AG04450 (cell line): ENCODE measurements around the gene E4F1. TPM values are rescaled to one million over a fixed set of nuclear protein-coding genes. Genes with fewer than 3 reads are reported as not detected.

Experiments used
- CTCF ChIA-PET: fragments of 300-600, 350-600 bp; formaldehyde crosslinking; extraction: SDS; loops from one replicate; lab custom pipeline; 2022; ENCODE audit warnings: antibody characterized with exemption, inconsistent platforms; lab: Charles Lee
- POLR2A ChIA-PET: fragments of 350-600 bp; formaldehyde crosslinking; extraction: SDS; loops from one replicate; lab custom pipeline; 2021; ENCODE audit warnings: antibody characterized with exemption, inconsistent platforms; lab: Yijun Ruan, JAX
- DNase-seq: peaks from one replicate; pipeline ENCODE4 v3.0.0-alpha.2; 2011; ENCODE audit warnings: low read depth, low spot score
- H3K27ac ChIP-seq: one replicate; pipeline ENCODE4 v1.5.1; 2012; ENCODE audit warnings: low read depth, low read length, control low read depth
- H3K27me3 ChIP-seq: one replicate; pipeline ENCODE4 v1.6.0; 2012; ENCODE audit warnings: low read length; ENCODE audit not compliant: control insufficient read depth, insufficient read depth
- H3K4me3 ChIP-seq: 2 replicates; pipeline ENCODE4 v1.5.1; 2011; ENCODE audit warnings: mild to moderate bottlenecking, low read depth, low read length, control low read depth
- H3K9me3 ChIP-seq: 2 replicates; pipeline ENCODE4 v1.5.1; 2012; ENCODE audit warnings: low read length; ENCODE audit not compliant: control insufficient read depth, insufficient read depth
- polyA plus RNA-seq: library from polyadenylated mRNA; depleted of rRNA; stranded (reverse); fragments of >200 nt; gene quantifications from 2 replicates; pipeline ENCODE4 v1.2.3, GENCODE V29; 2011
- TF ChIP-seq, protein P1 (sequence below): IDR thresholded peaks from 2 replicates; pipeline ENCODE4 v1.5.1; 2011; ENCODE audit warnings: low read depth, low read length, control low read depth, inconsistent platforms

Gene E4F1
- polyA plus RNA-seq, 1 experiment = 8.5 TPM

- no peaks in the 10 kb centered on the region; the same call in 1 of the 2 replicates for H3K9me3 ChIP-seq
- ChIA-PET CTCF (no interaction called here), POLR2A (interaction anchor here (0.7 kb wide), 1 partner anchor 1642 kb away, joined by 5 read pairs; no protein-coding TSS in a partner anchor)
- H3K4me3 ChIP-seq = no peak overlapping the region
- peaks cover 31% of the 10 kb centered on the region for H3K27me3 ChIP-seq
- no peak for DNase-seq
- H3K27ac ChIP-seq = no peak overlapping the region
- TF ChIP-seq, protein P1, sequence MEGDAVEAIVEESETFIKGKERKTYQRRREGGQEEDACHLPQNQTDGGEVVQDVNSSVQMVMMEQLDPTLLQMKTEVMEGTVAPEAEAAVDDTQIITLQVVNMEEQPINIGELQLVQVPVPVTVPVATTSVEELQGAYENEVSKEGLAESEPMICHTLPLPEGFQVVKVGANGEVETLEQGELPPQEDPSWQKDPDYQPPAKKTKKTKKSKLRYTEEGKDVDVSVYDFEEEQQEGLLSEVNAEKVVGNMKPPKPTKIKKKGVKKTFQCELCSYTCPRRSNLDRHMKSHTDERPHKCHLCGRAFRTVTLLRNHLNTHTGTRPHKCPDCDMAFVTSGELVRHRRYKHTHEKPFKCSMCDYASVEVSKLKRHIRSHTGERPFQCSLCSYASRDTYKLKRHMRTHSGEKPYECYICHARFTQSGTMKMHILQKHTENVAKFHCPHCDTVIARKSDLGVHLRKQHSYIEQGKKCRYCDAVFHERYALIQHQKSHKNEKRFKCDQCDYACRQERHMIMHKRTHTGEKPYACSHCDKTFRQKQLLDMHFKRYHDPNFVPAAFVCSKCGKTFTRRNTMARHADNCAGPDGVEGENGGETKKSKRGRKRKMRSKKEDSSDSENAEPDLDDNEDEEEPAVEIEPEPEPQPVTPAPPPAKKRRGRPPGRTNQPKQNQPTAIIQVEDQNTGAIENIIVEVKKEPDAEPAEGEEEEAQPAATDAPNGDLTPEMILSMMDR = no peak
These were observed 50.1 kb downstream of the E4F1 start for GRCh38 chr16:2273484-2273883.

- CTCF ChIA-PET = no interaction called here
- no peak overlapping the region for H3K27ac ChIP-seq
- TF ChIP-seq, protein P1 = no peak
- POLR2A ChIA-PET = interaction anchor here (0.5 kb wide), 1 partner anchor 96 kb away, joined by 4 read pairs; no protein-coding TSS in a partner anchor
- no peaks in the 10 kb centered on the region; the same call in 1 of the 2 replicates for H3K9me3 ChIP-seq
- peaks cover 35% of the 10 kb centered on the region for H3K27me3 ChIP-seq
- H3K4me3 ChIP-seq = no peak overlapping the region
- no peak for DNase-seq
These were observed 50.5 kb downstream of the E4F1 start for GRCh38 chr16:2273931-2274330.

DNA sequence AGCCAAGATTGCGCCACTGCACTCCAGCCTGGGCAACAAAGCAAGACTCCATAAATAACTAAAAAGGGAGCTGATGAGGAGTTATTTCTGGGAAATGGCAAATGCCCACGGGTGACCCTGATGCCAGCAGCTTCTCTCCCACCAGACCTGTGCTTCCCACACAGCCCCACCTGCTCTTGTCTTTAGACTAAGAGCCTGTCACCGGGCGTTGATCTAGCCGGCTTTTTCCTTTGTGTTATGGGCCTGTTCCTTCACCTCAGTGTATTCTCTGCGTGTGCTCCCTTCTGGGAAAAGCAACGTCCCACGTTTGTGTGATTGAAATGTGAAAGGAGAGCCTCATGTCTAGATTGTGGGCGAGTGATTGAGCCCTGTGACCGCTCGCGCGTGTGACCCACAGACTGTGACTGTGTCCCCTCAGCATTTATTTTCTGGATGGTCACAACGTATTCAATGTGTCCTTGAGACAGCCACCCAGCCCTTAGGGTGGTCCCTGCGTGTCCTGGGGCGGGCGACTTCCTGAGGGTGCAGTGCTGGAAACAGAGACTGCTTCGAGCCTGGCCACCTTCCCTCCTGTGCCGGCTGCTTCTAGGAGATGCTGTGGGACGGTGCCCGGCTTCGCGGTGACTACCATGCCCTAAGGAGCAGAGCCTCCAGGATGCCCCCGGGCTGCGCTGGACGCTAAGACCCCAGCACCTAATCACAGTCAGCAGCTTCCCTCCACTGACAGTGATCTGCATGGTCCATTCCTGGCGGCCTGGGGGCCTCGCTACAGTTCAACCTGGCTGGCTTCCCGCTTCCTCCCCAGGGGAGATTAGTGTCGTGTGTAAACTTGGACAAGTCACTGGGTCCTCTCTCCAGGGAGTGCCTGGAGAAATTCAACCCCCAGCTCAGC, 52.3 kb downstream of the E4F1 start:
- Histone ChIP-seq H3K27ac (no peak overlapping the region), H3K27me3 (peaks cover 47% of the 10 kb centered on the region), H3K4me3 (no peak overlapping the region), H3K9me3 (no peaks in the 10 kb centered on the region; the same call in 1 of the 2 replicates)
- POLR2A ChIA-PET = no interaction called here
- no peak for DNase-seq
- TF ChIP-seq, protein P1 = no peak
- CTCF ChIA-PET = no interaction called here

- H3K27ac ChIP-seq = no peak overlapping the region
- no peaks in the 10 kb centered on the region; the same call in 1 of the 2 replicates for H3K9me3 ChIP-seq
- no peak overlapping the region for H3K4me3 ChIP-seq
- no peak for DNase-seq
- ChIA-PET POLR2A (no interaction called here), CTCF (no interaction called here)
- peaks cover 54% of the 10 kb centered on the region for H3K27me3 ChIP-seq
- TF ChIP-seq, protein P1 = no peak
These were observed 53.2 kb downstream of the E4F1 start for GRCh38 chr16:2276368-2277195.
